Measurements from ENCODE around the gene HTRA2.

GRCh38 chr2:74497777-74498499 lies 31.8 kb upstream of the HTRA2 start:
- TF ChIP-seq CTCF (IDR thresholded peaks at IDR 0.05; ENCODE audit: insufficient read depth, low read length) (no peak), REST (IDR thresholded peaks at IDR 0.05; ENCODE audit: insufficient replicate concordance, low read depth) (no peak), POLR2AphosphoS5 (IDR thresholded peaks at IDR 0.05; ENCODE audit: low read depth) (no peak), SPI1 (IDR thresholded peaks at IDR 0.05; ENCODE audit: borderline replicate concordance, low read depth) (no peak), GABPA (IDR thresholded peaks at IDR 0.05; ENCODE audit: low read depth) (no peak)
